Fibroblast of skin of right quadriceps (primary cell): ENCODE data around the gene SLC29A4.

Source experiments
- DNase-seq: peaks from one replicate; pipeline ENCODE4 v3.0.0-alpha.2; 2013

Gene SLC29A4

DNA sequence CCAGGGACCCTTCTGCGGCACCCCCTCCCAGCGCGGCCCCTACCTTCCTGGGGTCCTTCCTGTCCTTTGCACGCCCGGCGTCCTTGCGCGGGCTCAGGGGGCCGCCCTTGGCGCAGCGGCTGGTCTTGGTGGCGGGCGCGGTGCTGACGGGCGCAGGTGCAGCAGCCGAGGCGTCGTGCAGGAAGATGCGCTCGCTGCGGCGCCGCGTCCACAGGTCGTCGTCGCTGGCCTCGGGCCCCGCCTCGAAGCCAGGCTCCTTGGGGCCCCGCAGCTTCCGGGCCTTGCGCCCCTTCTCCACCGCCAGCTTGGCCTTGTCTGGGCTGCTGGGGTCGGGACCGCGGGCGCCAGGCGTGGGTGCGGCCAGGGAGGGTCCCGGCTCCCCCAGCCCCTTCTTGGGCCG lies 49.8 kb downstream of the SLC29A4 start:
- DNase-seq: no peak

DNA sequence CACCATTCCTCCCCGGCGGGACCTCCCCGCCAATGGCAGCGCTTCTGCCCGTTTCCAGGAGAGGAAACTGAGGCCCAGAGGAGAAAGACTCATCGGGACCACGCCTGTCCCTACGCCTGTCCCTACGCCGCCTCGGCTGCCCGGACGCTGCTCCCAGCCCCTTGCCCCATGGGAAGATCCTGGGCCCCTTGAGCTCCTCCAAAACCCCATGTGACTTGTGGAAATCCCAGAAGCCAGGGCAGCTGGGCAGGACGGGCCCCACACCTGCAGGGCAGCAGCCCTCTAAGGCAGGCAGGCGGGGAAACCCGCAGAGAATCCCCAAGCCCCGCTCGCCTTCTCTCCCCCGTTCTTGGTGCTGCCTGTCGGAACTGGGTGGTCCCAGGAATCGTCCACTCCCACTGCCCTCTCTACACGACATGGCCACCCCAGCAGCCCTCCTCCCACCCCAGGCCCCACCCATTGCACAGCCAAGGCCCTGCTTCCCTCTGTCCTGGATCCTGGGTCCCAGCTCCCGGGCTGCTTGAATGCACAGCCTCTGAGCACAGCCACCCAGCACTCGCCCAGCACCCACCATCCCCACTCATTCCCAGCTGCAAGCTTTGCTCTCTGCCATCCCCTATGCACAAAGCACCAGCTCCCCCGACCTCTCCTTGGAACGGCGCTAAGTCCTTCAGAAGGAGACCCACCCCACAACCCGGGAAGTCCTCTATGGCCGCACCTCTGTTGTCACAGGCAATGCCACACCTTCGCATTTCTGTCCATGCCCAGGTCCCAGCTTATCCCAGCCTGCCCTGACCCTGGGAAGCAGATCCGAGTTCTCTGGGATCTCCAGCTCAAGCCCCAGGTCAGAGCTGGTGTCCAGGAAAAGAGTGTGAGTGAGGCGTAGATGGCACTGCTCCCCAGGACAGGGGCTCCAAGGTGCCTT lies 50.6 kb downstream of the SLC29A4 start:
- no peak for DNase-seq

DNA sequence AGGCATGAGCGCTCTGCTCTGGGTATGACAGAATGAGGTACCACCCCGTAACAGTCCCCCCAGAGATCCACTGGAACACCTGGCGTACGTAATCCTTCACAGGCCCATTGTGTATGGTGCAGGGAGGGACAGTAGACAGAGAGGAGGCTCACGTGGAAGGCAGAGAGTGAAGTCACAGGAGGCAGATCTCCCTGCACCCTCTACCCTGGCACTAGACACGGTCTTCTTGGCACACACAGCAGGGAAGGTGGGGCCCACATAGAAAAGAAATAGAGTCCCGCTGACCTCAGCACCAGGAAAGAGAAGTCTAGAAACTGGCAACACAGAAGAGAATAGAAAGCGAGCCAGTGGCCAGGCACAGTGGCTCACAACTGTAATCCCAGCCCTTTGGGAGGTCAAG lies 51.9 kb downstream of the SLC29A4 start:
- no peak for DNase-seq

DNA sequence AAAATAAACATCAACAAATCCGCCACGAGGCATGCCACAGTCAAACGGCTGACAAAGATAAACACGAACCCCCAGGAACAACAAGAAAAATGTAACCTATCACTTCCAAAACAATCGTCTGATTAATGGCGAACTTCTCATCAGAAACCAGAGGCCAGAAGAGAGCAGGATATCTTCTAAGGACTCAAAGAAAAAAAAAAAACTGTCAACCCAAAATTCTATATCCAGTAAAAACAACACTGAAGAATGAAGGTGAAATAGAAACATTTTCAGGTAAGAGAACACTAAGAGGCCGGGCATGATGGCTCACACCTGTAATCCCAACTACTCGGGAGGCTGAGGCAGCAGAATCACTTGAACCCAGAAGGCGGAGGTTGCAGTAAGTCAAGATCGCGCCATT lies 54.3 kb downstream of the SLC29A4 start:
- DNase-seq: no peak

DNA sequence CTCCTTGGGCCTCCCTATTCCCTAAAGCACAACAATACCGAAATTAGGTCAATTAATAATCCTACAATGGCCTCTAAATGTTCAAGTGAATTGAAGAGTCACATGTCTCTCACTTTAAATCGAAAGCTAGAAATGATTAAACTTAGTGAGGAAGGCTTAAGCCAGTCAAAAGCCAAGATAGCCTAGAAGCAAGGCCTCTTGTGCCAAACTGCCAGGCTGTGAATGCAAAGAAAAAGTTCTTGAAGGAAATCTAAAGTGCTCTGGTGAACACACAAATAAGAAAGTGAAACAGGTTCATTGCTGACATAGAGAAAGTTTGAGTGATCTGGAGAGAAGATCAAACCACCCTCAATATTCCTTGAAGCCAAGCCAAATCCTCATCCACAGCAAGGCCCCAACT lies 57.2 kb downstream of the SLC29A4 start:
- DNase-seq: no peak

DNA sequence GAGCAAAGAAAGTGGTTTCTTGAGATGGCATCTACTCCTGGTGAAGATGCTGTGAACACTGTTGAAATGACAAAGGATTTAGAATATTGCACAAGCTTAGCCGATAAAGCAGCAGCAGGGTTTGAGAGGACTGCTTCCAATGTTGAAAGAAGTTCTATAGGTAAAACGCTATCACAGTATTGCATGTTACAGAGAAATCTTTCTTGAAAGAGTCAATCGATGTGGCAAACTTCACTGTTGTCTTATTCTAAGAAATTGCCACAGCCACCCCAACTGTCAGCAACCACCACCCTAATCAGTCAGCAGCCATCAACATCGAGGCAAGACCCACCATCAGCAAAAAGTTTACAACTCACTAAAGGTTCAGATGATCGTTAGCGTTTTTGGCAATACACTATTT lies 59.9 kb downstream of the SLC29A4 start:
- DNase-seq: no peak

DNA sequence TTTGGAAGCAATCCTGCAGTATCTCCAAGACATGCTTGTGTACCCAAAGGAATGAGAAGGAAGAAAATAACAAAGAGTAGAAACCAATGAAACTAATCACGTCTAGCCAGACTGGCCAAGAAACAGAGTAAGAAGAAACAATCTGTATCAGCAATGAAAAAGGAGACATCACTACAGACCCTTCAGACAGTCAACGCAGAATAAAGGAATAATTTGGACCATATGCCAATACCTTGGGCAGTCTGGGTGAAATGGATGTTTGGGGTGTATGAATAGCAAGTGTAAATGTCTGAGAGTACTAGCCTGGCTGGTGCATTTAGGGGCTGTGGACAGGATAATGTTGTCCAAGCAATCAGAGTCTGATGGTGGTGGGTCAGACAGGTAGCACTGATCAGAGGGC lies 61.1 kb downstream of the SLC29A4 start:
- no peak for DNase-seq

DNA sequence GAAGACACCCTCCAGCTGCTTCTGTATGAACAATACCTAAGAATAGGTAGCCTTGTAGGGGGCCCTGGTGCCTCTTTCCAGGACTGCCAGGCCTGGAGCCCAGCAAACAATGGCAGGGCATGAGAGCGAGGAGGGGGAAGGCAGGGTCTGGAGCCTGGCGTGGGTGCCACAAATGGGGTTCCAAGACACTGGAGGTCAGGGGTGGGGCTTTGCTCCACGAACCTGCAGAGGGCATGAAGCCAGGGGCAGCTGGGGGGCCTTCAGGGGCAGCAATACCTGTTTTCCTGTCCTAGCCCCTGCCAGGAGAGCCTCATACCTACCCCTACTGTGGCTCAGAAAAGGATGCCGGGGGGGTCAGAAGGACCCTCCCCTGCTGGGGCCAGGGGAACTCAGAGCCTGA lies 61.6 kb downstream of the SLC29A4 start:
- no peak for DNase-seq

DNA sequence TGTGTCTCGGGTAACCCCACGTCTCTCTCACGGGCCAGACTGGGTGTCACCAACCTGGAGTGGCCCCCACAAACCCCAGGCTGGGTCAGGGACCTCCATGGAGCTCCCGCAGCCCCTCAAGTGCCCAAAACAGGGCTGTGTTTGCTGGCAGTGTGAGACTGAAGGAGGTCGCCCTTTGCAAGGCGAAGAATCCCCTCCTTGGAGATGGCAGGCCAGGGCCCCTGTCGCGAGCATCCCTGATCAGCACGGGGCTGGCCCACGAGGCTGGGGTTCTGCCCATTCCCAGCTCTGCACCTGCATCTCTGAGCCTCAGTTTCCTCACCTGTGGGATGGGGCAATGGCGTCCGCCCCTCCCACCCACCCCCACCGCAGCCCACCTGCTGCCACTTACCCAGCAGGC lies 62.4 kb downstream of the SLC29A4 start:
- DNase-seq: no peak

DNA sequence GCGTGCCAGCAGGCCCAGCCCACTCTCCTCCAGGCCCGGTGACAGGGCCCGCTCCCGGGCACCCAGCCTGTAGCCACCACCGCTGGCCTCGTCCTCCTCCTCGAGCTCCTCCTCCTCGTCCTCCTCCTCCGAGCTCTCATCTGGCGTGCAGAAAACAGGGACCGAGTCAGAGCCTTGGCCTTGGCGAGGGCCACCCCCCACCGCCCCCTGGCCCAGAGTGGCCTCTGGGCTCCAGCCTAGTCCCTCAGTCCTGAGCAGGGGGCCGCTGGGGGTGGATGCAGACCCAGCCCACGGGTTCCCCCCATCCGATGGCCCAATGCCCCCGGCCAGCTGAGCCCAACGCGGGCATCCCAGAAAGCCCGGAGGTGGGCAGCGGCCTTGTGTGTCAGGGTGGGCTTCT lies 62.9 kb downstream of the SLC29A4 start:
- DNase-seq: no peak

DNA sequence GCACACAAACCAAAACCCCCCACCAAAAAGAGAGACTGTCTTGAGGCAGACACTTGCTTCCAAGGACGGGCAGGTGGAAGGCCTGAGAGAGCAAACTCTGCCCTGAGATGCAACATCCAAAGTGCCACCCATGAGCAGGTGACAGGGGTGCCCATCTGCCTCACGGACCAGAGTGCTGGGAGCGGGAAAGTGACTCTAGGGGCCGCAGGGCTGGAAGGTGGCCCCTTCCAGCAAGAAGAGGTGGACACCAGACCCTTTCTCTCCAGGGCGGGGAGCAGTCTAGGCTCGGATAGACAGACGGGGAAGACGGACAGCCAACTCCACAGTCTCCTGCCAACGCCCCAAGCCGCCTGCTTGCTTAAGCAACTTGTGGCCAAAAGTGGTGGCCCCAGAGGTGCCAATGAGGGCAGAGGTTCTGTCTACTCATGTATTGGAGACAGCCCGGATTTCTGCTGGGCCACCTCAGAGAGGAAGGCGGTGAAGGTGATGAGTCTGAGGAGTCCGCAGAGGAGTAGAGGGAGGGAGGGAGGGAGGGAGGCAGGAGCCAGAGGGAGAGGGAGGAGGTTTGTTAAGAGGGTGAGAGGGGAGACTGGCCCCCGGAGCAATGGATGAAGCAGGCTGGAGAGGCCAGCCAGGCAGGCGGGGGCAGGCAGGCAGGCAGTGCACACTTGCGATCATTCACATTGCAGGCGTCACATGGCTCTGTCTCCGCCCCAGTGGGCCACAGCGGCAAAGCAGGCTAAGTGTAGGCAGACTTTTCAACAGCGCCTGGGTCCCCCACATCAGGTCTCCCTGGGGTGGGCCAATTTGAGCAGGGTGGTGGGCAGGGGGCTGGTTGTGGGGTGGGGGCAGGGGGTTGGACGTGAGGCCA lies 65.6 kb downstream of the SLC29A4 start:
- no peak for DNase-seq

DNA sequence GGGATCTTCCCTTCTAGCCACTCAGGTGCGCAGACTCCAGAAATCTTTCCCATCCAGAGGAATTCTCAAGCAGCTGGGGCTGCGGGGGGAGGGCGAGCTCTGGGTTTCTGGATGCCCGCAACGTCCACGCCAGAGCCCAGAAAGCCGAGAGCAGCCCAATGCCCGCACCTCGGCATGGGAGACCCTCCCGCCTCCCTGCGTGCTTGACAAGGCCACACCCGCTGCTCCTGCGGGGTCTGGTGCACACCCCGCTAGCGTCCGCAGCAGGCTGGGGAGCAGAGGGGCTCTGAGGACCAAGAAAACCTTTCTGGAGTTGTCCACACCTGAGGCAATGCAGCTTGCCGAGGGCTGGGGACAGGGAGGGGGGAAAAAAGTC lies 66.2 kb downstream of the SLC29A4 start:
- no peak for DNase-seq

DNA sequence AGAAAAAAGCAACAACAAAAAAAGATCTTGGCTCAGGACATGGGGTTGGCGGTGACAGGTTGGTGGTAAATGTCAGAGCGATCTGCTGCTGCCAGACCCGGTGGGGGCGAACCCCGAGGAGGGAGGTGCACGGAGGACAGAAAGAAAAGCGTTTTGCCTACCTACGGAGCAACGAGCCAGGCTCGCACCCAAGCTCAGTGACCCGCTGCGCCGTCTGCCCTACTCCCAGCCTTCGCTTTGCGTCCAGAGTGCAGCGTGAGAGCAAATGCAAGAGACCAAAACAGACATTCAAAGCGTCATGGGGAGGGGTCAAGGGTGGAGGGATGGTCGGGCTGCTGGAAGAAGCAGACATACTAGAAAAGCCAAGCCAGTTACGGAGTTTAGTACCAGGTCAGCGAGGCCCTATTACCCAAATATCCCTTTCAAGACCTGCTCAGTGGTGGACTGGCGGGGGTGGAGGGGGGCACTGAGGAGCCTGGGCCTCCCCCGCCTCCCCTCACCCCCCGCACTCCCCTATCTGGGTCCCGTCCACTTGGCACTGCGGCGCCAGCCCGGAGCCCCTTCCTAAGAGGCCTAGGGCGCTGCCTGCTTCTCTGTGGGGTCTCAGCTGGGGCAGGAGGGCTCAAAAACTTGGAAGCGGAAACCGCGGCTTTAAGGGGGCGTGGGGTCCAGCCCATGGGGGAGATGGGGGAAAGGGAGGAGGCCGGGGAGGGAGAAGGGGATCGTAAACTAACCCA lies 66.9 kb downstream of the SLC29A4 start:
- no peak for DNase-seq

DNA sequence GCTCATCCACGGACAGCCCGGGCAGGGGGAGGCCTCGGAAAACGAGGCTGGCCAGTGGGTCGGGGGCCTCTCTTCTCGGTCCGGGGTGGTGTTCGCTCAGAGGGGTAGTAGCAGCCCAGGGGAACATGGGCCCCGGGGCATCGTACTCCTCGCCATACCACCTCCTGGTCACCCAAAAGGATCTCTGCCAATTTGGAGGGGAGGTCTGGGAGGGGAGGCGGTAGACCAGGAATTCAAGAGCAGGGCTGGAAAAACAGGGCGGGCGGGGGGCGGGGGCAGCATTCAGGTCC lies 67.4 kb downstream of the SLC29A4 start:
- no peak for DNase-seq

DNA sequence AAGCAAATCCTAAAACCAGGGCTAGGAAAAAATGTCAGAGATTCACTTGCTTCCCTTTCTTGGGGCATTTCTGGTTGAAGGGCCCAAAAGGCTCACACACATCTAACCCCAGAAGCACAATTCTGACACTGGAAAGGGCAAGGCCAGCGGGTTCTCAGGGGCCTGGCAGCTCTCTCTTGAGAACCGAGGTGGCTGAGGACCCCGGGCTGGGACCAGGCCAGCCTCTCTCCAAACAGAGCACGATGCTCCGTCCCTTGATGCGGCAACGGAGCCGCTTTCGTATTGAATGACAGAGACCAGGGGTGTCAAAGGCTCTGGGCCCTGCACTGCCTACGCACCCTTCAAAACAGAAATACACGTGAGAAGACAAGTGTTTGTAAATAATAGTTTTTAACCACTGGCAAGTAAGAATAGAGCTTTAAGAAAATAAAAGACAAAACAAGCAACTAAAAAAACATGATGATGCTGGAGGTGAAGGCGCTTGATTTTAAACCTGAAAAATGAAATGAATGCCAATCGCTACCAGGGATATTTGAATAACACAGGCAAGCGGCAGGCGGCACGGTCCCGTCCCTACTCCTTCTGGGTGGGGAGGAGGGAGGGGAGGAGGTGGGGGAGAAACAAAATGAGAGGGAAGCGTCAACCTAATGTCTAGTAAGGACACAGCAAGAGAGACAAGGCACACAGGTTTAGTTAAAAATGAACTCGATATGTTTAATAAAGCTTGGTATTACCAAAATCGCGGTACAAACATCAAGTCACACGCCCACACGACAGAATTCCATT lies 68.0 kb downstream of the SLC29A4 start:
- no peak for DNase-seq

DNA sequence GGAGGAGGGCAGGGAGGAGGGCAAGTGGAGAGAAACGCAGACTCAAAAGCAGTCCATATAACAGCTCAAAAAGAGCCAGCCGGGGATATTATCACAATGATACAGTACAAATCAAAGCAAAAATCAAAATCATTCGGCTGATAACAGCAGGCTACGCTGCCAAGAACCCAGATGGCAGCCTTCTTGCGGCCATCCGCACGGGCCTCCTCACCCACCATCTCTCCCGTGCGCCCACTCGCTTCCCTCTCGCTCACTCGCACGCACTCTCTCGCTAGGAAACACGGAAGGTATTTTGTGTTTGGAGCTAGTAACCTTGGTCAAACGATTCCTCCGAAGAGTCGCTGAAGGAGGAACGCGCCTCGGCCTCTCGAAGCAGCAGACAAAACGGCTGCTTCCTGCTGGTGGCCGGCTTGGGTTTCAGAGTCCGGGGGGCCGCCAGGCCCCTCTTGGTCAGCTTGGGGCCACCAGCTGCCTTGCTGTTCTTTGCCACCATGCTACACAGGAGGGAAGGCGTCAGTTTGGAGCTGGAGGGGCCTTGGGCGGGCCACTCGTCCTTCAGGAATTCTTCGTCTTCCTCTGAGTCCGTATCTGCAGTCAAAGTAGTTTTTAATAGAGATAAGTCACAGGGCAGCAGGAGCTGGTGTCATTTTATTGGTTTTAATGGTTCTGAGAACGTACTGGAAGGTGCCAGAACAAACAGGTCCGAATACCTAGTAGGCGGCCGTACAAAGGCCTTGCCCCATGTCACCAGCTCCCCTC lies 68.9 kb downstream of the SLC29A4 start:
- no peak for DNase-seq

DNA sequence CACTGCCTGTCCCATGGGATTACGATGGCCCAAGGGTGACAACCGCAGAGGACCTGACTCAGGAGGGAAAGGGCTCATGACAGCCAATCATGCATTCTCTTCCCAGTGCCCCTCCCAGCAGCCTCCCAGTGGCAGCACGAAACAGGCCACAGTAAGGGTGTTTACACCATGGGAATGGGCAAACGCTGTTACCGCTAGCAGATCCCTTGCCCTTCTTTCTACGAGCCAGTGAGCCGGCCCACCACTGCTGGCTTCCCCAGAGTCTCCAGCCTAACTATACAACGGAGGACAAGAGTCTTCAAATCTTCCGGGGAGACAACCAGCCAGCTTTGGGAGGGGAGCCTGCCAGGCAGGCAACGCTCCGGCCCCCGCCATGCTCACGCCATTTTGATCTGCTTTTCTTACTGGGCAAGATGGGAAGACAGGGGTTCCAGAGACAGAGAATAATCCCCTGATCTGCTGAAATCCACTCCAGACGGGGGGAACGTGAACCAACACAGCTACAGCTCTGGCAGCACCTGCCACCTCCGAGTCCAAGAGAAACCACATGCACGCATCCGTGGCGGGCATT lies 69.8 kb downstream of the SLC29A4 start:
- no peak for DNase-seq

DNA sequence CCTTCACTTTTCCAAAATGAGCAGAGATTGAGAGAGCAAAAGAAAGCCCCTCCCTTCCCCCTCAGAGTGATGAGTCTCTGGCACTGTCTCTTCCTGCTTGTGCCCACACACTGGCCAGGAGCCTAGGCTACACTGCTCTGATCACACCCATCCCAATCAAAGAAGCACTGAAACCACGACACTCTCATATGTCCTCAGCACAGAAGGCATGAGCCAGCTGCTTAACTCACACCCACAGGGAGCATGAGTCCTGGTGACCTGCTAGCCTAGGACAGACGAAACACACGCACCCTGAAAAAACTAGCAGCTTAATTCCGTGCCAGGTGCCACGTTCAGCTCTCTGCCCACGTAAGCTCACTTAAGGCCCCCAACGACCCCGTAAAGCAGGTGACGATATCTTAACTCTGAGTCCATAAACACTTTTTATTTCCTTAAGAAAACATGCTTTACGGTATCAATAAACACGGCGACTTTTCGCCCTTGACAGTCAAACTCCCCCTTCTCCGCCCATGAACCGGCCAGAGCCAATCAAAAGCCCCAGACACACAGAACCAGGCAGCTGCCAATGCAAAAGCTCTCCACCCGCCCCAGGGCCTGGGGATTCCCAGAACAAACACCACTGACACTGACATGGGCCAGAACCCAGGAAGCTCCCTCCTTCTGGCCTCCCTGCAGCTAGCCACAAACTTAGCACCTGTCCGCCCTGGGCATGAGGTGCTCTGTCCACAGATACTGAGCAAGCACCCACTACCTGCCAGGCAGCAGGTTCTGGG lies 71.9 kb downstream of the SLC29A4 start:
- peak; percentile 10 for DNase-seq
